GM20431 (cell line): Measurements from ENCODE around the gene CLEC2D.

ENCODE experiments used
- in situ Hi-C: fragments of 300-500 bp; cut with MseI, MboI; formaldehyde crosslinking; loops from one replicate; pipeline ENCODE4 v1.15.0; 2020; ENCODE audit warnings: low sequenced_read_pairs; ENCODE audit not compliant: unreplicated experiment

Gene CLEC2D, protein sequence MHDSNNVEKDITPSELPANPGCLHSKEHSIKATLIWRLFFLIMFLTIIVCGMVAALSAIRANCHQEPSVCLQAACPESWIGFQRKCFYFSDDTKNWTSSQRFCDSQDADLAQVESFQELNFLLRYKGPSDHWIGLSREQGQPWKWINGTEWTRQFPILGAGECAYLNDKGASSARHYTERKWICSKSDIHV

DNA sequence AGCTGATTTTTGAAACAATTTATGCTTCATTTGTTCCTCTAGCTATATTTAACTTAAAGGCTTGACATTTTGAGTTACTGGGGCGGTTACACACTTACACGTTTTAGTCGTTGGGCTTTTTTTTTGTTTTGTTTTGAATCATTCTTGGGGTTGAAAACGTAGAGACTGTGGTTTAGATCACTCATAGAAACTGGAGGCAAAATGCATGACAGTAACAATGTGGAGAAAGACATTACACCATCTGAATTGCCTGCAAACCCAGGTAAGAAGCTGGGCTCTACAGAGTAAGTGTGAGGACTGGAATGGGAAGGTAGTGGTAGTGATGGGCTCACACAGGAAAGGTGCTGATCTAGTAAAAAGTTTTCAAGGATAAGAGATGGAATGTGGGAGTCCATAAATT is at the start of gene CLEC2D:
TSS of gene CLEC2D (plus strand) at position 180 of the 400 bp plus-strand sequence. CDS start at position 202, 22 bp downstream.
- in situ Hi-C loops = no loop called here

DNA sequence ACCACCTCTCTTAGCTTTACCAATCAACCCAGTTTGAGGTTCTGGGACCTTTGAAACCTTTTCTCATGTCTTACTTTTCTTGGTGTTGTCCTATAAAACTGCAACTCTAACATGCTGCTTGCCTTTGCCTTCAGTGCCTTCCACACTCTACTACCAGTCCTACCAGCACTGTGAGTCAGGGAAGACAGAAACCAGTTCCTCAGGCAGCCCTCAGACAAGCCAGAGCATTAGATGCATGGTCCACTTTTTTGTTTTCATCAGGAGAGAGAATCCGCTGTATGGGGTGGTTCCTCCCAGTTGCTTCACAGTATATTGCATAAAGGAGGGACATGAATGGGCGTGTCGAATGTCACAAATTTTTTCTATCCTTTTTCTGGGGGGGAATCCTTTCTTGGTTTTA is 44.5 kb upstream of the CLEC2D start:
- in situ Hi-C loops = loop anchor here (25.0 kb wide), 1 partner anchor 112 kb away; the partner anchor contains the start of gene CLECL1

DNA sequence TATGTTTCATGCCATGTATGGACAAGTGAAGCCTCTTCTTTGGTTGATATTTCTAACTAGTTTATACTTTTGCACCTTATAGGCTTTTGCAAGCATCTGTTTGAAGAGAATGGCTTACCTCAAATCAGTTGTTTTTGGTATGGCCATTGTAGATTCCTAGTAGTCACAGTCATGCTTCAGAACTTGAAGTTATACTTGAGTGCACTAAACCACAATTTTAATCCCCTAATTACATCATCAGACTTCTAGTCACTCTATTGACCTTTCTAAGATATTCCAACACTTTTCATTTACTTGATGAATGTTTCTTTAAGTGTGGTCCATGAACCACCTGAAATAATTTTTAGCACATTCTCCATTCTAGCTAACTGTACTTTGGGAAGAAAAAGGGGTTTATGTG is 43.2 kb upstream of the CLEC2D start:
- in situ Hi-C loops = loop anchor here (25.0 kb wide), 1 partner anchor 111 kb away; the partner anchor contains the start of gene CLECL1

DNA sequence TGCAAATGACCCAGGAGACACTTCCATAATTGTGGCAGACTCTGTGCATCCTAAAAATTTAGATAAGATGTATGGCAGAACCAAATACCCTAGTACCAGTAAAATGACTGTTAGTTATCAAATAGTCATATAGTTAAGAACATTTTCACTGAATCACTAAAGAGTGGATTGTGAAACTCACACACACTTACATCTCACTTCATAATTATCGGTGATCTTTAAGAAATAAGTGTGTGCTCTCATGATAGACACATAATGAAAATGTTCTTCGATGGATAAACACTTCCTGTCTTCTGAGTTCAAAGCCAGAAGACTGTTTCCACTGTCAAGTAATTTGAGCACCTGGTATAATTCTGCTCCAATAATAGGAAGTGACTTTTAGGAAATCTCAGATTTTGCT is 42.7 kb upstream of the CLEC2D start:
- in situ Hi-C loops = loop anchor here (25.0 kb wide), 1 partner anchor 110 kb away; the partner anchor contains the start of gene CLECL1

DNA sequence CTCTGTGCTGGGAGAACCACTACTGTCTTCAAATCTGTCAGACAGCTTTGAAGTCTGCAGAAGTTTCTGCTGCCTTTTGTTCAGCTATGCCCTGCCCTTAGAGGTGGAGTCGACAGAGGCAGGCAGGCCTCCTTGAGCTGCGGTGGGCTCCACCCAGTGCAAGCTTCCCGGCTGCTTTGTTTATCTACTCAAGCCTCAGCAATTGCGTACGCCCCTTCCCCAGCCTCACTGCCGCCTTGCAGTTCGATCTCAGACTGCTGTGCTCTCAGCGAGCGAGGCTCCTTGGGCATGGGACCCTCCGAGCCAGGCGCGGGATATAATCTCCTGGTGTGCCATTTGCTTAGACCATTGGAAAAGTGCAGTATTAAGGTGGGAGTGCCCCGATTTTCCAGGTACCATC is 36.7 kb upstream of the CLEC2D start:
- in situ Hi-C loops = loop anchor here (25.0 kb wide), 1 partner anchor 105 kb away; the partner anchor contains the start of gene CLECL1

DNA sequence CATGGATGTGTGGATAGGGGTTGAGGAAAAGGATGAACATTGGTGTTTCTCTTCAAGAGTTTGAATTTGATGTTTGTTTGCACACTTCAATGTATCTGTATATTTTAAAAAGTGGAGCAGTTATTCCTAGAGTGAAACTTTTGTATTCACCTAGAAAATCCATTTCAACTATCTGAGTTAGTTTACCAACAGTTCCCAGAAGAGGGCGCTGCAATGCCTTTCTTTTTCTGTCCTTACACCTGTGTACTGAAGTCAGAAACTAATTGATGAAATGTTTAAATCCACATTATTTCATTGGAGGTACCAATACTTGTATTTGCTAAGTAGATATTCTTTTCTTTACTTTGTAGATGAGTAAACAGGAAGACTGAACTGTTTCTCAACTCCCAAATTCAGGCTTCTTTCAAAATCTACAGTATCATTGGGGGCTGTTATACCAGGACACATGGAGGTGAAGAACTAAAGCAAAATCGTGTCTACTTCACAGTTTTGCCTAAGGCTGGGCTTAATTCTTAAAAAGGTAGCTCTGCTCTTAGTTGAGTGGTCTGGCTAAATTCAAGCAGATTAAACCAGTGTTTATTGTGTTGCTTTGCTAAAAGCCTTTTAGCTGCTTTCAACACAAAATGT is 35.2 kb upstream of the CLEC2D start:
- in situ Hi-C loops = loop anchor here (25.0 kb wide), 1 partner anchor 103 kb away; the partner anchor contains the start of gene CLECL1

DNA sequence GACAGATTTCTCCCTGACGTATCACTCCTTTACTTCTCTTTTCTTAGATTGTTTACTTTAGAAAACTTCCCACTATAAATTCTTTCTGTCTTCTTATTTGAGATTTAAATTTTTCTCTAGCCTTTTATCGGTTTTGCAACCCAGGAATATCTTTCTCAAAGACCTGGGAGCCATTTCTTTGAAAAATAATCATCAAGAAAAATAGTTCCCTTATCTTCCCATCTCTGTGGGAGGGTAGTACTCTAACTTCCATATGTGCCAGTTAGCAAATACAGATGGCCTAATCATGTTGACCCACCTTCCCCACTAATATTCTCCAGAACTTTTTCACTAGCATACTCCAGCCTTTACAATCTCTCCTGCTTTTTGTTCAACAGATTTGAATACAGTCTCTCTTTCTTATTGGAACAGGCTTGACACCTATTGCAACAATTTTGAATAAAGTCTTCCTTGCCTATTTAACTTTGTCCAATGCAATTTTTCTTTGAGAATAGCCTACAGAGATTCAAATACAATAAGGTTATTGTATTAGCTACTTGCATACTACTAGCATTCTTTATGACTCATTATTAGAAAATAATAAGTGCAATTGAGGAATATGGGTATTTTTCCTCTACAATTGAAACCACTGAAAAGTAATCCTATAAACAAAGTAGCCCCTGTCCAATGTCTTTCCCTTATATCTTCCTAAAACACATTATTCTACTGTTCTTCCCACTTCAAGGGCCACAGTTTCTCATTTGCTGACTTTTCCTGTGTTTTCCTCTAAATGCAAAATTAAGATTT is 34.4 kb upstream of the CLEC2D start:
- in situ Hi-C loops = loop anchor here (25.0 kb wide), 1 partner anchor 102 kb away; the partner anchor contains the start of gene CLECL1

DNA sequence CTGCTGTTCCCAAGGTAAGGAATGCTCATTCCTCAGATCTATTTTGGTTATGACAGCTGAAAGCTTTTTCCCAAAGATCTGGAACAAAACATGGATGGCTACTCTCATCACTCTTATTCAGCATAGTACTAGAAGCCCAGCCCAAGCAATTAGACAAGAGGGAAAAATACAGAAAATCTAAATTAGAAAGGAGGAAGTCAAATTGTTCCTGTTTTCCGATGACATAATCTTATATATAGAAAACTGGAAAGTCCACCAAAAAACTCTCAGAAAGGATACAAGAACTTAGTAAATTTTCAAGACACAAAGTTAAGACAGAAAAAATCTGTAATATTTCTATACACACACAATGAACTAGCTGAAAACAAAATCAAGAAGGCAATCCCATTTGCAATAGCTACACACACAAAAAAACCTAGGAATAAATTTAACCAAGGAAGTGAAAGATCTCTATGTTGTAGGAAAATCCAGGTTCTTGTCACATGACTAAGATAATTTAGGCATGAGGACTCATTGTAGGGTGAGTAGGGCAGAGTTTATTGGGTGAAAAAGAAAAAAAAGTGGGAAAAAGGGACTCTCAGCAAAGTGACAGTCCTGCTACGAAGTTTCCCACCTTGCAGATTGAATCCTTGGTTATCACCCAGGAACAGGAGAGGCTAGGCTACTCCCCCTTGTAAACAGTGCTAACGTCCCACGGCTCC is 33.2 kb upstream of the CLEC2D start:
- in situ Hi-C loops = loop anchor here (25.0 kb wide), 1 partner anchor 101 kb away; the partner anchor contains the start of gene CLECL1

DNA sequence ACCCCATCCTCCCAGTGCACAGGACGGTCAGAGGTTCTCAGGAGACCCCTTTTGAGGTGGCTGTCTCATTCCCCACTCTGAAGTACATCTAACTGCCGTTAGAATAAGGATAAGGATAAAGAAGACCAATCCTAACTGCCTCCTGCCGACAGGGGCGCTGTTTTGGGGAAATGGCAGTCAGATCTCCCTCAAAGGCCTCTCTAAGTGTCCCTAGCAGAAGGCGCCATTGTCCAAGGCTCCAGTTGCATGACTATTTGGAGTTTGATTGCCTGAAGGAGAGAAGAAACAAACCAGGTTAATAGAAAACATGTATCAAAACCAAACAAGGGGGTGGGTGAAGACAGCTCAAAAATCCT is 32.7 kb upstream of the CLEC2D start:
- in situ Hi-C loops = loop anchor here (25.0 kb wide), 1 partner anchor 100 kb away; the partner anchor contains the start of gene CLECL1

DNA sequence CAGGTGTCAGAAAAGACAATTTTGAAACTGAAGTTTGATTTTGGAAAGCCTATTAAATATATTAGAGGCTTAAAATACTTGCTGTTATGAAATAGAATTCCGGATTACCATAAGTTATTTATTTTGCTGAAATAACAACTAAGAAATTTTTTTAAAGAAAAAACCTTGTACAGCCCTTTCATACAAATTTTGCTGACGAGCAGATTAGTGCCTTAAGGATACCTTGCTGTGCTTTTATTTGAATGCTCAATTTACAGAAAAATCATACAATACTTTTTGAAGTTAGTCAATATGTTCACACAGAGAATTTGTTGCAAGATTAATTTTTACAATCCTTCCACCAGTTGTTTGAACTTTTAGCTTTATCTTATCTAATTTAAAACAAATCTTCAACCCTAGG is 29.5 kb upstream of the CLEC2D start:
- in situ Hi-C loops = loop anchor here (25.0 kb wide), 1 partner anchor 97 kb away; the partner anchor contains the start of gene CLECL1

DNA sequence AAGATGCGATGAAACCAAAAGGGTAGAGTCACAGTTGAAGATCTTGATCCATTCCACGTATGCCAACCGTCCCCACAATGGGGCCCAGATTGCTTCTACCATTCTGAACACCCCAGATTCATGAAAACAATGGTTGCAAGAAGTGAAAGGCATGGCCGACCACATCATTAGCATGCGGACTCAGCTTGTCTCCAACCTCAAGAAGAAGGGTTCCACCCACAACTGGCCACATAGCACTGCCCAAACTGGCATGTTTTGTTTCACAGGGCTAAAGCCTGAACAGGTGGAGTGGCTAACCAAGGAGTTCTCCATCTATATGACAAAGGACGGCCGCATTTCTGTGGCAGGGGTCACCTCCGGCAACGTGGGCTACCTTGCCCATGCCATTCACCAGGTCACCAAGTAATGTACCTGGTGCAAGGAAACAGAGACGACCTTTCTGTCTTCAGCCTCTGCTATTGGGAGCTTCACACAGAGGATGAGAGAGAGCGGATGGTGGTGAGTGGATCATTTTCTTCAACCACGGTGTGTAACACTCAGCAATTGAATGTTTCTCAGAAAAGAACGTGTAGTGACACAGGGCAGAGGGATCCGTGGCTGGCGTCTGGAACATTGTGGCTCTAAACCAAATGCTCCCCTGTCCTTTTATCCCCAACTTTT is 26.8 kb upstream of the CLEC2D start:
- in situ Hi-C loops = loop anchor here (25.0 kb wide), 1 partner anchor 95 kb away; the partner anchor contains the start of gene CLECL1

DNA sequence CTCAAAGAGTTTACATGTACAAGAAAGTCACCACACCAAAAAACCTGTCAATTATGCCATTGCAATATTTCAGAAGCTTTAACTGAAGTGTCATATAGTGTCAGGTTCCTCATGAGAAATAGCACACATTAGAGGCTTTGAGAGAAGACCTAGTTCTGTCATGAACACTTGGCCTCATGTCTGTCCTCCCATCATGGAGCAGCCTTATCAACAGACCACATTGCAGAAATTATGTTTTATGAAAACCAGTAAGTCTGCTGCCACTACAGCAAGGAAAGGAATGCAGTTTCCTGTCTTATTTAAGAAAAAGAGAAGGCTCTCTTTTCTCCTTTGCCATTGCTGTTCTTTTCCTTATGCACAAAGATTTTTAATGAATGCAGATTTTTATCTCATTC is 26.2 kb upstream of the CLEC2D start:
- in situ Hi-C loops = loop anchor here (25.0 kb wide), 1 partner anchor 94 kb away; the partner anchor contains the start of gene CLECL1

DNA sequence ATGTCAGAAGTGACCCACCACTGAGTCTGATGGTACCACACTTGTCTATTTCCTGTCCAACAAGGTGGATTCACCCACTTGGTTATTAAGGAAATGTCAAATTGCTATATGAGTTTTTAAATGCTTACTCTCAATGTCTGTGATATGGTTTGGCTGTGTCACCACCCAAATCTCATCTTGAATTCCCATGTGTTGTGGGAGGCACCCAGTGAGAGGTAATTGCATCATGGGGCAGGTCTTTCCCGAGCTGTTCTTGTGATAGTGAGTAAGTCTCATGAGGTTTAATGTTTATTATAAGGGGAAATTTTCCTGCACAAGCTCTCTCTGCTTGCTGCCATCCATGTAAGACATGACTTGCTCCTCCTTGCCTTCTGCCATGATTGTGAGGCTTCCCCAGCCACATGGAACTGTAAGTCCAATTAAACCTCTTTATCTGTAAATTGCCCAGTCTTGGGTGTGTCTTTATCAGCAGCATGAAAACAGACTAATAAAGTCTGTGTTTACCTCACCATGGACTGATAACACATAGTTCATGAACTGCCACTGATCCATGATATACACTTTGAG is 24.4 kb upstream of the CLEC2D start:
- in situ Hi-C loops = loop anchor here (25.0 kb wide), 1 partner anchor 92 kb away; the partner anchor contains the start of gene CLECL1

DNA sequence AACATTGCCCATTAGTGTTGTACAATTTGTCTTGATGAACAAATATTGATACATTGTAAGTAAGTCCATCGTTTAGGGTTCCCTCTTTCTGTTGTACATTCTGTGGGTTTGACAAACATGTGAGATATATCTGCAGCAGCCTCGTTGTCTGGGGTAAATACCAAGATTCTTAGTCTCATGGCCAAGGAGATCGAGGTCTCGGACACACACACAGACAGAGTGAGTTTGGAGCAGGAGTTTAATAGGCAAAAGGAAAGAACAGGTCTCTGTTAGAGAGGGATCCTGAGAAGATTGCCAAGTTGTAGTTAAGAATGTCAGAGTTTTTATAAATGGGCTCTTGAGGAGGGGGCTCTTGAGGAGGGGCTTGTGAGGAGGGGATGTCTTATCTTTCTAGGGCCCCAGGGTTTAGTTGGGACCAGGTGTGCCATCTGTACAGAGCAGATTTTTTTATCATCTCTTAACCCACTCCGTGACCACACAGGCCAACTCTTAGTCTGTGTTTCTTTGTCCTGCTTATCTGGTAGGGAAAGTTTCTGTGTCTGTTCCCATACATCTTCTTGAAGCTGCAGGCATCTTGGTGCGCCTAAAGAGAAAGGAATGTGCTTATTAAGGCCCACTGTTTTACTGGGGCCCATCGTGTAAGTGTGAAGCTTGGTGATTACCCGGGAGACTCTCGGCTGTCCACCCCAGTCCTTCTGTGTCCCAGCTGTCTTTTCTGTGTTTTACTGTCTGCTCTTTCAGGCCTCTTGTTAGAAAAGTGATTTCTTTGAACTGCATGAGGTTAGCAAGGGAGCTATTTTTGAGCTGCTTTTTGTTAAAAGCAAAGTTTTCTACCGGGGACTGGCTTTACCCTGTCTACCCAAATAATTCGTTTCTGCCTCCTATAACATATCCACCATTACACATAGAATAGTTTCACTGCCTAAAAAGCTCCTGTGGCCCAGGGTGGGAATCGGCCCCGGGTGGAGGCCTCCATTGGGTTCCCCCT is 22.4 kb upstream of the CLEC2D start:
- in situ Hi-C loops = loop anchor here (25.0 kb wide), 1 partner anchor 90 kb away; the partner anchor contains the start of gene CLECL1

DNA sequence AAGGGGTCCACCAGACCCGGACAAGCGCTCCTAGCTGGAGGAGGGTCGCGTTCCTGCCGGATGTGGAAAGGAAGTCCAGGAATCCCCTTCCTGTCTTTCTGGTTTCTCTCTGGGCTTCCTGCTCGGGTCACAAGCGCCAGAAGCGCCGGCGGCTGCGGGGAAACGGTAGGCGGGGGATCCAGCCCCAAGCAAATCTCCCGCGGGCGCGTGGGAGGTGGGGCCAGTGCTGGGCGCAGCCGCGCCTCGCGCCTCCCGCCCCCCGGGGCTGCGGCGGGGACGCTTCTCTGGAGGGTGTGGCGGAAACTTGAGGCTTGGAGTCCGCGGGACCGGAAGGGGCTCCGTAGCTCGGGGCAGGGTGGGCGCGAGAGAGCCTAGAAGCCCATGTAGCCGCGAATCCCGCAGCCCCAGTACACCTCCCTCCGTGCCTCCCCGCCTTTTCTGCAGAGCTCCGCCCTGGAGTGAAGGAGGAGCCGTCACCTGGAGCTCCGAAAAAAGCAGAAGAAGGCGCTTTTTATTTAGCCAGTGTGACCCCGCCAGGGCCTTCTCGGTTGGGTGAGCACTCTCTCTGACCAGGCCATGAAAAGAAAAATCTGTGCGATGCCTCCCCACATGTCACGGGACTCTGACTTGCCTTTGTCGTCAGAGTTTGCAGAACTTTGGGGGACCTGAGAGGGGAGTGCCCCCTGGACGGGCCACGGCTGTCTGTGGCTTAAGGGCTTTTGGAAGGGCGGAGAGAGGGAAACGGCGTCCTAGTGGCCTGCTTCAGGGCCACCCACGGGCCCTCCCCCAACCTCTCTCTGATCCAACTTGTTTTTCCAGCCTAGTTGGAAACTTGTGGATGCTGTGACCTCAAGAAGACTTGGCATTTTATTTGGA is 21.4 kb upstream of the CLEC2D start:
- in situ Hi-C loops = loop anchor here (25.0 kb wide), 1 partner anchor 89 kb away; the partner anchor contains the start of gene CLECL1

DNA sequence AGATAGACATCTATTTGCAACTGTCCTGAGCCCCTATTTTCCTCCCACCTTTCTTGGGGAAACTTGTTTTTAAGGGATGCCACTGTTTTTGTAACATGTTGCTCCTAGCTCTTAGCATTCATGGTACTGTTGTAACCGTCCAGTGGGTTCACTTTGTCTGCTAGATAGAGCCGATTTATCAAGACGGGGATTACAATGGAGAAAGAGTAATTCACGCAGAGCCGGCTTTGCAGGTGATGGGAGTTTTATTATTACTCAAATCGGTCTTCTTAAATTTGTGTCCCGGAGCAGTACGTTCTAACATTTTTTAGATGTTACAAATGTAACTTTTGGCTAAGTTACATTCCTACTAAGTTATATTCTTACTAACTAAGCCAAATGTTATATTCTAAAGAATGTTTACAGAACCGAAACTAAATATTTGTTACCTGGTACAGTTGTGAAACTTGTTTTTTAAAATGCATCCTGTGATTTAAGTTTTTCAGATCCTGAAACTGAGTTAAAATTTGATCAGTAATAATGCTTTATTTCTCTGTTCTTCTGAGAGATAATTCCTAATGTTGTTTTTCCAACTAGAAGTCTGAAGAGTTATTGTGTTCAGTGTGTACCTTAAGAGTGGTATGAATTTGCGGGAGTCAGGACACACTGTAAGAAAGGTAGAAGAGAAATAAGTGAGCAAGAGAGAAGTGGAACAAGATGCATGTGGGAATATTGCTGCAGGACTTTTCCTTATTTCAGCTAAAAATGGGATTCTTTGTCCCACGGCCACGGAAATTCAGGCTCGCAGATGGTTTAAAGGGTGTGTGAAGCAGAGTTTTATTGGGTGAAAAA is 20.6 kb upstream of the CLEC2D start:
- in situ Hi-C loops = loop anchor here (25.0 kb wide), 1 partner anchor 88 kb away; the partner anchor contains the start of gene CLECL1
